ENCODE results near the gene GAREM1.

Gene GAREM1

GRCh38 chr18:32431753-32432152 lies 38.9 kb downstream of the GAREM1 start:
- no peak overlapping the region for H3K27ac ChIP-seq (ENCODE audit: low read depth, low read length)
- no peaks in the 10 kb centered on the region for H3K27me3 ChIP-seq (ENCODE audit: control insufficient read depth in 5 of 5, insufficient read depth in 4 of 5, low read length in 5 of 5)
- H3K36me3 ChIP-seq (ENCODE audit: control insufficient read depth in 5 of 5, insufficient read depth in 5 of 5, low read length in 5 of 5): no peaks in the 10 kb centered on the region
- no peak overlapping the region for H3K9ac ChIP-seq (ENCODE audit: low read length in 5 of 5)
- no peak overlapping the region for H3K4me3 ChIP-seq (ENCODE audit: low read depth in 1 of 5, low read length in 5 of 5)
- peaks cover 0 to 3% (median 0%) of the 10 kb centered on the region in 5 donors for H3K9me3 ChIP-seq (ENCODE audit: control insufficient read depth in 5 of 5, low read length in 5 of 5)
- peaks cover 0 to 9% (median 0%) of the 10 kb centered on the region in 5 donors for H3K4me1 ChIP-seq (ENCODE audit: control insufficient read depth in 5 of 5, insufficient read depth in 5 of 5, low read length in 5 of 5)

- peaks cover 0 to 6% (median 0%) of the 10 kb centered on the region in 5 donors for H3K4me1 ChIP-seq (ENCODE audit: control insufficient read depth in 5 of 5, insufficient read depth in 5 of 5, low read length in 5 of 5)
- no peaks in the 10 kb centered on the region for H3K27me3 ChIP-seq (ENCODE audit: control insufficient read depth in 5 of 5, insufficient read depth in 4 of 5, low read length in 5 of 5)
- no peak overlapping the region for H3K9ac ChIP-seq (ENCODE audit: low read length in 5 of 5)
- H3K4me3 ChIP-seq (ENCODE audit: low read depth in 1 of 5, low read length in 5 of 5): no peak overlapping the region
- peaks cover 0 to 3% (median 0%) of the 10 kb centered on the region in 5 donors for H3K9me3 ChIP-seq (ENCODE audit: control insufficient read depth in 5 of 5, low read length in 5 of 5)
- no peak overlapping the region for H3K27ac ChIP-seq (ENCODE audit: low read depth, low read length)
- no peaks in the 10 kb centered on the region for H3K36me3 ChIP-seq (ENCODE audit: control insufficient read depth in 5 of 5, insufficient read depth in 5 of 5, low read length in 5 of 5)
These were observed 41.3 kb downstream of the GAREM1 start for GRCh38 chr18:32429402-32429801.

- Histone ChIP-seq H3K4me1 (ENCODE audit: control insufficient read depth in 5 of 5, insufficient read depth in 5 of 5, low read length in 5 of 5) (peaks cover 0 to 17% (median 8%) of the 10 kb centered on the region in 5 donors), H3K9ac (ENCODE audit: low read length in 5 of 5) (no peak overlapping the region), H3K27ac (ENCODE audit: low read depth, low read length) (no peak overlapping the region), H3K9me3 (ENCODE audit: control insufficient read depth in 5 of 5, low read length in 5 of 5) (peaks cover 0 to 3% (median 0%) of the 10 kb centered on the region in 5 donors), H3K27me3 (ENCODE audit: control insufficient read depth in 5 of 5, insufficient read depth in 4 of 5, low read length in 5 of 5) (no peaks in the 10 kb centered on the region), H3K36me3 (ENCODE audit: control insufficient read depth in 5 of 5, insufficient read depth in 5 of 5, low read length in 5 of 5) (no peaks in the 10 kb centered on the region), H3K4me3 (ENCODE audit: low read depth in 1 of 5, low read length in 5 of 5) (no peak overlapping the region)
These were observed 43.4 kb downstream of the GAREM1 start for GRCh38 chr18:32427084-32427900.

- Histone ChIP-seq H3K9ac (ENCODE audit: low read length in 5 of 5) (no peak overlapping the region), H3K4me1 (ENCODE audit: control insufficient read depth in 5 of 5, insufficient read depth in 5 of 5, low read length in 5 of 5) (peaks cover 0 to 21% (median 19%) of the 10 kb centered on the region in 5 donors)
These were observed 45.2 kb downstream of the GAREM1 start for GRCh38 chr18:32425466-32425865.

GRCh38 chr18:32424696-32425095 lies 46.0 kb downstream of the GAREM1 start:
- H3K9ac ChIP-seq (ENCODE audit: low read length in 5 of 5): no peak overlapping the region
- peaks cover 0 to 28% (median 23%) of the 10 kb centered on the region in 5 donors for H3K4me1 ChIP-seq (ENCODE audit: control insufficient read depth in 5 of 5, insufficient read depth in 5 of 5, low read length in 5 of 5)
- H3K36me3 ChIP-seq (ENCODE audit: control insufficient read depth in 5 of 5, insufficient read depth in 5 of 5, low read length in 5 of 5): no peaks in the 10 kb centered on the region
- H3K4me3 ChIP-seq (ENCODE audit: low read depth in 1 of 5, low read length in 5 of 5): no peak overlapping the region
- no peaks in the 10 kb centered on the region for H3K27me3 ChIP-seq (ENCODE audit: control insufficient read depth in 5 of 5, insufficient read depth in 4 of 5, low read length in 5 of 5)
- no peaks in the 10 kb centered on the region for H3K9me3 ChIP-seq (ENCODE audit: control insufficient read depth in 5 of 5, low read length in 5 of 5)
- H3K27ac ChIP-seq (ENCODE audit: low read depth, low read length): no peak overlapping the region

More at GRCh38 chr18:32425466-32425865, 45.2 kb downstream of the GAREM1 start:
- no peak overlapping the region for H3K27ac ChIP-seq (ENCODE audit: low read depth, low read length)
- no peaks in the 10 kb centered on the region for H3K27me3 ChIP-seq (ENCODE audit: control insufficient read depth in 5 of 5, insufficient read depth in 4 of 5, low read length in 5 of 5)
- H3K4me3 ChIP-seq (ENCODE audit: low read depth in 1 of 5, low read length in 5 of 5): no peak overlapping the region
- no peaks in the 10 kb centered on the region for H3K36me3 ChIP-seq (ENCODE audit: control insufficient read depth in 5 of 5, insufficient read depth in 5 of 5, low read length in 5 of 5)
- H3K9me3 ChIP-seq (ENCODE audit: control insufficient read depth in 5 of 5, low read length in 5 of 5): no peaks in the 10 kb centered on the region

- Histone ChIP-seq H3K4me1 (ENCODE audit: control insufficient read depth in 5 of 5, insufficient read depth in 5 of 5, low read length in 5 of 5) (peaks cover 0 to 30% (median 27%) of the 10 kb centered on the region in 5 donors), H3K27me3 (ENCODE audit: control insufficient read depth in 5 of 5, insufficient read depth in 4 of 5, low read length in 5 of 5) (no peaks in the 10 kb centered on the region), H3K36me3 (ENCODE audit: control insufficient read depth in 5 of 5, insufficient read depth in 5 of 5, low read length in 5 of 5) (no peaks in the 10 kb centered on the region), H3K9ac (ENCODE audit: low read length in 5 of 5) (no peak overlapping the region), H3K9me3 (ENCODE audit: control insufficient read depth in 5 of 5, low read length in 5 of 5) (no peaks in the 10 kb centered on the region), H3K4me3 (ENCODE audit: low read depth in 1 of 5, low read length in 5 of 5) (no peak overlapping the region), H3K27ac (ENCODE audit: low read depth, low read length) (no peak overlapping the region)
These were observed 47.5 kb downstream of the GAREM1 start for GRCh38 chr18:32422978-32423740.

GRCh38 chr18:32422201-32422600 lies 48.5 kb downstream of the GAREM1 start:
- Histone ChIP-seq H3K9ac (ENCODE audit: low read length in 5 of 5) (no peak overlapping the region), H3K36me3 (ENCODE audit: control insufficient read depth in 5 of 5, insufficient read depth in 5 of 5, low read length in 5 of 5) (no peaks in the 10 kb centered on the region), H3K27ac (ENCODE audit: low read depth, low read length) (no peak overlapping the region), H3K27me3 (ENCODE audit: control insufficient read depth in 5 of 5, insufficient read depth in 4 of 5, low read length in 5 of 5) (no peaks in the 10 kb centered on the region), H3K4me3 (ENCODE audit: low read depth in 1 of 5, low read length in 5 of 5) (no peak overlapping the region), H3K9me3 (ENCODE audit: control insufficient read depth in 5 of 5, low read length in 5 of 5) (peaks cover 0 to 2% (median 0%) of the 10 kb centered on the region in 5 donors), H3K4me1 (ENCODE audit: control insufficient read depth in 5 of 5, insufficient read depth in 5 of 5, low read length in 5 of 5) (peaks cover 0 to 30% (median 27%) of the 10 kb centered on the region in 5 donors)

- Histone ChIP-seq H3K27me3 (ENCODE audit: control insufficient read depth in 5 of 5, insufficient read depth in 4 of 5, low read length in 5 of 5) (no peaks in the 10 kb centered on the region), H3K9me3 (ENCODE audit: control insufficient read depth in 5 of 5, low read length in 5 of 5) (peaks cover 0 to 3% (median 0%) of the 10 kb centered on the region in 5 donors), H3K4me1 (ENCODE audit: control insufficient read depth in 5 of 5, insufficient read depth in 5 of 5, low read length in 5 of 5) (peaks cover 0 to 30% (median 27%) of the 10 kb centered on the region in 5 donors), H3K9ac (ENCODE audit: low read length in 5 of 5) (no peak overlapping the region), H3K4me3 (ENCODE audit: low read depth in 1 of 5, low read length in 5 of 5) (no peak overlapping the region), H3K27ac (ENCODE audit: low read depth, low read length) (no peak overlapping the region), H3K36me3 (ENCODE audit: control insufficient read depth in 5 of 5, insufficient read depth in 5 of 5, low read length in 5 of 5) (no peaks in the 10 kb centered on the region)
These were observed 50.5 kb downstream of the GAREM1 start for GRCh38 chr18:32420084-32420750.

- Histone ChIP-seq H3K9ac (ENCODE audit: low read length in 5 of 5) (no peak overlapping the region), H3K4me1 (ENCODE audit: control insufficient read depth in 5 of 5, insufficient read depth in 5 of 5, low read length in 5 of 5) (peaks cover 0 to 29% (median 23%) of the 10 kb centered on the region in 5 donors), H3K27me3 (ENCODE audit: control insufficient read depth in 5 of 5, insufficient read depth in 4 of 5, low read length in 5 of 5) (no peaks in the 10 kb centered on the region), H3K27ac (ENCODE audit: low read depth, low read length) (no peak overlapping the region), H3K9me3 (ENCODE audit: control insufficient read depth in 5 of 5, low read length in 5 of 5) (peaks cover 0 to 3% (median 0%) of the 10 kb centered on the region in 5 donors), H3K36me3 (ENCODE audit: control insufficient read depth in 5 of 5, insufficient read depth in 5 of 5, low read length in 5 of 5) (no peaks in the 10 kb centered on the region), H3K4me3 (ENCODE audit: low read depth in 1 of 5, low read length in 5 of 5) (no peak overlapping the region)
These were observed 52.5 kb downstream of the GAREM1 start for GRCh38 chr18:32418148-32418547.

All from subcutaneous abdominal adipose tissue (tissue), 5 donors.